ENCODE measurements around the gene EEF1AKMT2. TPM values are rescaled to one million over a fixed set of nuclear protein-coding genes. Genes with fewer than 3 reads are reported as not detected.

EEF1AKMT2 gene
- total and polyA plus RNA-seq, 2 of the 13 experiments (the other 11 are each of a cell fraction or from before 2014, with no cell fraction given): 11.3 to 19.3 TPM

DNA sequence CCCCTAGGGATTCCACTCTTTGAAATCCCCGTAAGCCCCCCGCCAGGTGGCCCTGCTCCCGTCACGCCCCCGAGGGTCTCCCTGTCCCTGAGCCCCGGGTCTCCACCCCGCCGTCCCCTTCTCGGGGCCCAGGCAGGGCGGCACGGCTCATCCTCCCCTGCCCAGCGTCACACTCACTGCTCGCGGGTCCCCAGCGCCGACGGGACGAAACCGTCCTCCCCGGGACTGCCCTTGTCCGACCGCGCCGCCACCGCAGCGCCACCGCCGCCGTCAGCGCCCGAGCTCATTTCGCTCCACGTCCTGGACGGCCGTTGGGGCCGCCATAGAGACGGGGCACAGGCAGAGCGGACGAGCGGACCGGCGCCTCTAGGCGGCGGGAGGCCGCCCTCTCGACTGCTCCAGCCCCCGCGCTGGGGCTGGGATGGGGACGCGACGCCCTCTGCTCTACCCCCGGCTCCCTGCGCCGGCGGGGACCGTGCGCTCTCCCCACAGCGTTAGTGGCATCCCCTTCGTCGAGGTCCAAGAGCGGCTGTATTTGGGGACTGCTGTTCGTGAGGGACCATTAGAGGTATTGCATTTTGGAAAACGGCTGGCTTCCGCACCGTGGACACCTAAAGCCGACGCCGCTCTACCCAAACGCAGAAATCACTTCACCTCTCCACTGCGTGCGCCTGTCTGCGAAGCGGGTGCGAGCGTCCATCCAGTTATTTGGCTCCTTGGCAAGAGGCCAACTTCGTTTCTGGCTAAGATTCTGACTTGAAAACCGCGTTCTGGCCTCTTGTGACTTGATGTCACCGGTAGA is at the start of gene EEF1AKMT2 (continued):
- TF ChIP-seq ZBTB26 (CRISPR knock-in tag; IDR thresholded peaks at IDR 0.05; ENCODE audit: borderline replicate concordance): peak; percentile 87
- TF ChIP-seq ETV5 (CRISPR knock-in tag; IDR thresholded peaks at IDR 0.05; ENCODE audit: borderline replicate concordance): peak; percentile 49; the same call in 1 of the 2 replicates
- TF ChIP-seq NFIC (IDR thresholded peaks at IDR 0.05; ENCODE audit: low read length): peak; percentile 60; the same call in 1 of the 2 replicates
- TF ChIP-seq, protein P1, sequence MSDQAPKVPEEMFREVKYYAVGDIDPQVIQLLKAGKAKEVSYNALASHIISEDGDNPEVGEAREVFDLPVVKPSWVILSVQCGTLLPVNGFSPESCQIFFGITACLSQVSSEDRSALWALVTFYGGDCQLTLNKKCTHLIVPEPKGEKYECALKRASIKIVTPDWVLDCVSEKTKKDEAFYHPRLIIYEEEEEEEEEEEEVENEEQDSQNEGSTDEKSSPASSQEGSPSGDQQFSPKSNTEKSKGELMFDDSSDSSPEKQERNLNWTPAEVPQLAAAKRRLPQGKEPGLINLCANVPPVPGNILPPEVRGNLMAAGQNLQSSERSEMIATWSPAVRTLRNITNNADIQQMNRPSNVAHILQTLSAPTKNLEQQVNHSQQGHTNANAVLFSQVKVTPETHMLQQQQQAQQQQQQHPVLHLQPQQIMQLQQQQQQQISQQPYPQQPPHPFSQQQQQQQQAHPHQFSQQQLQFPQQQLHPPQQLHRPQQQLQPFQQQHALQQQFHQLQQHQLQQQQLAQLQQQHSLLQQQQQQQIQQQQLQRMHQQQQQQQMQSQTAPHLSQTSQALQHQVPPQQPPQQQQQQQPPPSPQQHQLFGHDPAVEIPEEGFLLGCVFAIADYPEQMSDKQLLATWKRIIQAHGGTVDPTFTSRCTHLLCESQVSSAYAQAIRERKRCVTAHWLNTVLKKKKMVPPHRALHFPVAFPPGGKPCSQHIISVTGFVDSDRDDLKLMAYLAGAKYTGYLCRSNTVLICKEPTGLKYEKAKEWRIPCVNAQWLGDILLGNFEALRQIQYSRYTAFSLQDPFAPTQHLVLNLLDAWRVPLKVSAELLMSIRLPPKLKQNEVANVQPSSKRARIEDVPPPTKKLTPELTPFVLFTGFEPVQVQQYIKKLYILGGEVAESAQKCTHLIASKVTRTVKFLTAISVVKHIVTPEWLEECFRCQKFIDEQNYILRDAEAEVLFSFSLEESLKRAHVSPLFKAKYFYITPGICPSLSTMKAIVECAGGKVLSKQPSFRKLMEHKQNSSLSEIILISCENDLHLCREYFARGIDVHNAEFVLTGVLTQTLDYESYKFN (CRISPR knock-in tag; conservative IDR thresholded peaks at IDR 0.05): peak; percentile 60
- TF ChIP-seq ZNF138 (CRISPR knock-in tag; IDR thresholded peaks at IDR 0.05; ENCODE audit: low read depth): peak; percentile 71; the same call in 1 of the 2 replicates
- peak; percentile 91 for TF ChIP-seq ZSCAN5A (CRISPR knock-in tag; IDR thresholded peaks at IDR 0.05; ENCODE audit: borderline replicate concordance)
- TF ChIP-seq ZNF761 (CRISPR knock-in tag; conservative IDR thresholded peaks at IDR 0.05): peak; percentile 37; the same call in 1 of the 2 replicates
- no peak for TF ChIP-seq ZNF484 (CRISPR knock-in tag; IDR thresholded peaks at IDR 0.05; ENCODE audit: borderline replicate concordance, low read depth)
- TF ChIP-seq TCF7 (IDR thresholded peaks at IDR 0.05; ENCODE audit: low read depth): no peak
- TF ChIP-seq, protein P2, sequence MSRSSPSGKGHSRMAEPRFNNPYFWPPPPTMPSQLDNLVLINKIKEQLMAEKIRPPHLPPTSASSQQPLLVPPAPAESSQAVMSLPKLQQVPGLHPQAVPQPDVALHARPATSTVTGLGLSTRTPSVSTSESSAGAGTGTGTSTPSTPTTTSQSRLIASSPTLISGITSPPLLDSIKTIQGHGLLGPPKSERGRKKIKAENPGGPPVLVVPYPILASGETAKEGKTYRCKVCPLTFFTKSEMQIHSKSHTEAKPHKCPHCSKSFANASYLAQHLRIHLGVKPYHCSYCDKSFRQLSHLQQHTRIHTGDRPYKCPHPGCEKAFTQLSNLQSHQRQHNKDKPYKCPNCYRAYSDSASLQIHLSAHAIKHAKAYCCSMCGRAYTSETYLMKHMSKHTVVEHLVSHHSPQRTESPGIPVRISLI (CRISPR knock-in tag; IDR thresholded peaks at IDR 0.05; ENCODE audit: borderline replicate concordance): peak; percentile 40; the same call in 1 of the 2 replicates
- no peak for TF ChIP-seq RBM22 (optimal IDR thresholded peaks at IDR 0.05; ENCODE audit: low read length)
- peak; percentile 98 for TF ChIP-seq POLR2G (IDR thresholded peaks at IDR 0.05; ENCODE audit: low read depth, low read length)
- TF ChIP-seq, protein P3, sequence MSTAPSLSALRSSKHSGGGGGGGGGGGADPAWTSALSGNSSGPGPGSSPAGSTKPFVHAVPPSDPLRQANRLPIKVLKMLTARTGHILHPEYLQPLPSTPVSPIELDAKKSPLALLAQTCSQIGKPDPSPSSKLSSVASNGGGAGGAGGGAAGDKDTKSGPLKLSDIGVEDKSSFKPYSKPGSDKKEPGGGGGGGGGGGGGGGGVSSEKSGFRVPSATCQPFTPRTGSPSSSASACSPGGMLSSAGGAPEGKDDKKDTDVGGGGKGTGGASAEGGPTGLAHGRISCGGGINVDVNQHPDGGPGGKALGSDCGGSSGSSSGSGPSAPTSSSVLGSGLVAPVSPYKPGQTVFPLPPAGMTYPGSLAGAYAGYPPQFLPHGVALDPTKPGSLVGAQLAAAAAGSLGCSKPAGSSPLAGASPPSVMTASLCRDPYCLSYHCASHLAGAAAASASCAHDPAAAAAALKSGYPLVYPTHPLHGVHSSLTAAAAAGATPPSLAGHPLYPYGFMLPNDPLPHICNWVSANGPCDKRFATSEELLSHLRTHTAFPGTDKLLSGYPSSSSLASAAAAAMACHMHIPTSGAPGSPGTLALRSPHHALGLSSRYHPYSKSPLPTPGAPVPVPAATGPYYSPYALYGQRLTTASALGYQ (CRISPR knock-in tag; IDR thresholded peaks at IDR 0.05): peak; percentile 75; the same call in 1 of the 2 replicates
- TF ChIP-seq SYNCRIP (IDR thresholded peaks at IDR 0.05; ENCODE audit: insufficient read depth, low read depth, low read length): no peak
- peak; percentile 65; the same call in 1 of the 2 replicates for TF ChIP-seq RAD21 (CRISPR knock-in tag; IDR thresholded peaks at IDR 0.05)
- TF ChIP-seq SRSF4 (IDR thresholded peaks at IDR 0.05; ENCODE audit: low read depth, low read length, poor library complexity, severe bottlenecking): no peak
